ENCODE results near the gene PHACTR1.
"Not testable (repeated sequence)": the region's sequence is repeated elsewhere in the genome, so short reads cannot be mapped to it uniquely, and the experiment has no call there.

PHACTR1 gene

DNA sequence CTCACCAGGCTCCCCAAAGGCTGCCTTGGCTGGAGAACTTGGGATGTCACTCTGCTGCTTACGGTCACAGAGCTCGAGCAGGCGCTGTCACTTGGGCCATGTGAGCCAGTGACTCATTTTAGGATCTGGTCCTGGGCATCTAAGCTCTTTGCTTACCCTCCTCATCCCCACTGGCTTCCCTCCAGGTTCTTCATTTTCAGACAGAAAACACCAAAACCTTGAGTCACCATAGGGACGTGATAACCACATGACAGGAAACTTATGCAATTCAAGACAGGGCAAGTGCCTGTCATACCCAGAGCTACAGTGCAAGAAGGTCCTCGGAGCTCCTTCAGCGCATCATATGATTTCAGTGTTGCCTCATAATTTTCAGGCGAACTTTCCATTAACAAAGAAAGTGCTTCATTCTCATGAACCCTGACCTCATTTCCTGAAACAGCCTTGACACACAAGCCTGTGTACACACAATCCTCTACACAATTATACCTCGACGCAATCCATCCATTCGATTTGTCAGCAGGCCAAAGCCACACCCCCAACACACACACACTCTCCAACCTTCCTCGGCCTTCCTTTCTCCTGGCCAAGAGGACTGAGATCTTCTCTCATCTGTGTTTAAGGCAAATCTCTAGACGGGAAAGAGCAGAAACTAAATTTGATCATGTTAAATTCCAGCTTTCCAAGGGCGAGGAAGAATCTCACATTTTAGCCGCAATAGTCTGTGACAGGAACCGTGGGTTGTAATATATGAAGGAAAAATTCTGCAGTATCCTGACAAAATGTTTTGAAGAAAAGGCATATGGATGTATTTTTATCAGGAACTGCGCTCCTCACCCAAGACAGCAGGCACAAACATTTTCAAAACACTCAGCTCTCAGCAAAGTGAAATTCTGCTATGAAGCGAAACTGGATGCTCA lies 586.4 kb downstream of the PHACTR1 start:
- peak; percentile 59 for DNase-seq

DNA sequence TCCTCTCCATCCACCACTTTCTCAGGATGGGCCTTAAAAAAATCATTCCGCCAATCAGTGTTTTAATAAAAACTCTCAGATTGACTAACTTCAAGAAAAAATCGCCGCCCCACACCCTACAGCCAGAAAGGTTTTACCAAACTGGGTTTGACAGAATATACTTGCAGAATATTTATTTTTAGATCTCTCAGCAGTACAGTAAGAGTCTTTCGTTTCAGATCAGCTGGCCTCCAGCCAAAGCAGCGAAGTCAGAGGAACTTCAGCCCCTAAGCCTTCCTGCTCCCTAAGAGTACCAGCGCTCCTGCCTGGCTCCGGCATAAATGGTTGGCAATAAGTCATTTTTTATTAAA lies 587.1 kb downstream of the PHACTR1 start:
- peak; percentile 34 for DNase-seq

DNA sequence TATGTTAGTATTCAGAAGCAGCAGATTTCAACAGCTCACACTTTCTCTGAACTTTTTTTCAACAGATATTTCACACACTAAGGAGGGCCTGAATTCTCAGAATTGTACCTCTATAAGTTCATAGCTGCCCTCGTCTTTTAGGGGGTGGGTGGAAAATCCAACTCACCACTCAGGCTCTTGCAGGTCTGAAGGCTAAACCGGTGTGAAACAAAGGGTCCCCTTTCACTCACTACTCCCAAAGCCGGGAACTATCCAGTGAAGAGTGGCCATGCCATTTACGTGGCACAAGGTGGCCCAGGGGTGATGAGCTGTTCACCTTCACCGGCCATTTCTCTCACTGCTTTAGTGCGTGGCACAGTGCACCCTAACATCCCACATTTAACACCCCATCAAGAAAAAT lies 587.5 kb downstream of the PHACTR1 start:
- DNase-seq, result no peak

DNA sequence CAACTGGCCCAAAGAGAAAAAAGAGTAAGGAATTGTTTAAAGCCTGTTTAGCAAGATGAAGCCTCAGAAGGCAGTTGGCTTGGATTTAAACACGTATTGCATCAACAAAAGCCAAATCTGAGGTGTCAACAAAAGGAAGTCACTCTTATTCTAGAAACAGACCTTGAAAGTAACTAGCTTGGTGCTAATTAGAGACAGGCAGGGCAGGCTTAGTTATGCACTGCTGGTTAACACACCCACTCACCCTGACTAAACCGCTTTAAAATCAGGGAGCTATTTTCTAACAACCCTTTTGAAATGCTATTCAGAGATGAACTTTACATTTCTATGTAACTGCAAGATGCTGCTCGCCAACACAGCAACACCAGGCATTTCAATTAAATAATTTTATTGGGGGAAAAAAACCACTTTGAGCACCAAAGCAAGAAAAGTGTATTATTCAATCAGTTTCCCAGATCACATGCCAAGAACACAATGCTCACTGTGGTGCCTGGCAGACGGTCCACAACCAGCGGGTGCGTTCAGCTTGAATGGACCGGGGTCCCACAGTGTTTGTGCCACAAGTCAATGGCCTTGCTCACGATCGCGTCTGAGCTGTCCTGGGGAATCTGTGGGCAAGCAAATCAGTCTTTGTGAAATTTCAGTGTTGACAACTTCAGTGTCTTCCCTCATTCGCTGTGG lies 588.2 kb downstream of the PHACTR1 start:
- DNase-seq, result no peak

DNA sequence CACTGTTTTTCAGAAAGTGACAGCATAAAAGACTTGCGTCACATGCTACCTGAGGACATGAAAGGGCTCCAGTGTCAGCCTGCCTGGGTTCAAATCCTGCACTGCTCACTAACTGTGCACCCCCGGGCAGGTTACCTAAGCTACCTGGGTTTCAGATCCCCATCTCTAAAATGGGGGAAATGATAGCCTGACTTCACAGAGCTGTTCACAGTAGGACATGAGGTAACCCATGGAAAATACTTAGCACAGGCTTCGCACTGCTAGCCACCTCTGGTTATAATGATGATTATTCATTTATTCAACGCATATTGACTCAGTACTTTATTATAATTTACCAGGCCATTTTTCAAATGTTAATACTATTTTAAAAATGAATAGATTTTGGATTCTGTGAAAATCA lies 588.7 kb downstream of the PHACTR1 start:
- DNase-seq, result no peak

DNA sequence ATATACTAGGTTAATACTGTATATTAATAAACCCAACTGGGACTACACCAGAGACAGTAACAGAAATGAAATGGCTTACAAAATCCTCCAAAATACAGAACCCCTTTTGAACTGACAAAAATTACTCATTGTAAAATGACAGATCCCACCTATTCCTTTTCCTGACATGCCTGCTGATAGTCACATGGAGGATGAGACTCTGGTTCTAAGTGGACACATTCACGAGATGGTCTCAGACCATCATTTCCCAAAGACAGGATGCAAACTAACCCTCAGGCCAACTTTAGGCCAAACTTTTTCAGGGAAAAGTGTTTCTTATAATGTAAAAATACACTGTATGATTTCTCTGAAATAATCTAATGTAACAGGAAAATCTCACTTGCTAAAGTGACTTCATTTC lies 589.2 kb downstream of the PHACTR1 start:
- no peak for DNase-seq

DNA sequence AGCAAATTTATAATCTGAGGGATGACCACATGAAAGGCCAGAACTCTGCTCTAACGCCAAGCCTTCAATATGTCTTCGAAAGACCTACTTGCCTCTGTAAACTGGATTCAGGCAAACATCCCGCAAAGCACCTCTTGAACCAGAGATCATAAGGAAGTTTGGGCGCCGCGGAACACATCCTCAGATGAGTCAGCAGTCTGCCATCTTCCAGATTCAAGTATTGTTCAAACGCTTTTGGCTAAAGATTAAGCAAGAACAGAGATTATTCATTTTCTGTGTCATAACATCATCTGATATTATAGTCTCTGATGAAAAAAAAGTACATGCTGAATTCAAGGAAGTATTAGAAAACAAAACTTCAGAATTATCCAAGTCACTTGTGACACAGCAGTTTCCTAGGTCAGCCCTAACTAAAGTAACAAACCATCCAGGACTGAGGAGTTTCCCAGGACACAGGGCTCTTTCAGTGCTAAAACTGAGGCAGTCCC lies 591.0 kb downstream of the PHACTR1 start:
- no peak for DNase-seq

DNA sequence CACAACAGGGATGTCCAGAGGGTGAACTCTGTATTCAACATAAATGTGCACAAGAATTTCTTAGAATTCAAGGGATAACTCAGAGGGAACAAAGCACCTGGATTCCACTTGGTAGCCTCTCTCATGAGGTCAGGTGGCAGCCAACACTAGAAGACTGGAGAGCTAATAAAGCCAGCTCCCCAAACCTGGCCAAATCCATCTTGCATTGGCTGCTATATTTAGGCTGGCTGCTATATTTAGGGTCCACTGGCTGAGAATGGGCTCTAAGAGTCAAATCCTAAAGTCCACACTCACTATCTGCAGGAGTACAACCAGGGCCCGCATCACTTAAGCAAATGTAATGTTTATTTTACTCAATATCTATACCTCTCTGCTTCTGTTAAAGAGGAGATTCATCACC lies 591.8 kb downstream of the PHACTR1 start:
- no peak for DNase-seq

DNA sequence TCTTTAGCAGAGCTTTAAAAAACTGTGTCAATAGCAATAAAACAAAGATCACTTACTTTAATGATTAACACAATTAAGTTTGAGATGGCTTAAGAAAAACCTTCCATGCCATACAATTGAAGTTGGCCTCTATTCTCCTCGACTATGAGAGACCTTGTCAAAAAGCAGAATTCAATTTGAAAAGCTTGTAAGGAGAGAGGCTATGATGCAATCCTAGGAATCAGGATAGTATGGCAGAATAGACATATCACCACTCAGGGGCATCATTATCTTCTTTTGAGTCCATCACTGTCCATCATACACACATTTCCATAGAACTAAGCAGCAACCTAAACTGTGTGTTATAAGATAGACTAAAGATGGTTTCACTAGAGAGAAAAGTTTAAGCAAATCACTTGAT lies 594.6 kb downstream of the PHACTR1 start:
- DNase-seq, result no peak

DNA sequence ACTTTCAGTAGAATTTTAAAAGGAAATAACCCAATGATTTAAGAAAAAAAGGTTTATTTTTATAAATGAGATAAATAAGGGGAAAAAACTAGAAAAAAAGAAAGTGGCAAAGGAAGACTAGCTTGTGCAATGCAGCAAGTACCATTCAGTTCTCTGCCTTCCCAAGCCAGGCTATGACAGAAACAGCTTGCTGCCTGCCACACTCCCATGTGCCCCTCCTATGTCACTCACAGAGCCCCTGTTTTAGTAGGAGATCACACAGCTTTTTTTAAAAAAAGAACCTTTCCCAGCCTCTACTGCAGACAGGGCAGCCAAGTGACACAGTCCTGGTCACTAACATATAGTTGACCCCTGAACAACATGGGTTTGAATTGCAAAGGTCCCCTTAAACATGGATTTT lies 598.2 kb downstream of the PHACTR1 start:
- DNase-seq, result no peak

DNA sequence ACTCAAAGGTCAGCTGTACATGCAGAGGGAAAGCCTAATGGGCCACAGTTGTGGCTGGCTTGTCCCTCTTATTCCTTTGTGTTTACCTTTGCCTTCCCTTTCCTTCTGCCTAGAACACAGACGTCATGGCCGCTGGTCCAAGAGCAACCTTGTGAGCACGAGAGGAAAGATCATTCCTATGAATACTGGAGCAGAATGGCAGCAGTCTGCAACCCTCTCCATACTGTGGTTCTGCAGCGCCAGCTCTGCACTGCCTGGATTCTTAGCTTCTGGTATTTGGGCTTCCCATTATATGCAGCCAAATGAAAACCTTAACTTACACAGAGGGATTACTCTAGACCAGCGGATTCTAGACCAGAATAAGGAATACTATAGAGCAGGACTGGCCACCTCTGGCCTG lies 599.3 kb downstream of the PHACTR1 start:
- DNase-seq, result no peak

DNA sequence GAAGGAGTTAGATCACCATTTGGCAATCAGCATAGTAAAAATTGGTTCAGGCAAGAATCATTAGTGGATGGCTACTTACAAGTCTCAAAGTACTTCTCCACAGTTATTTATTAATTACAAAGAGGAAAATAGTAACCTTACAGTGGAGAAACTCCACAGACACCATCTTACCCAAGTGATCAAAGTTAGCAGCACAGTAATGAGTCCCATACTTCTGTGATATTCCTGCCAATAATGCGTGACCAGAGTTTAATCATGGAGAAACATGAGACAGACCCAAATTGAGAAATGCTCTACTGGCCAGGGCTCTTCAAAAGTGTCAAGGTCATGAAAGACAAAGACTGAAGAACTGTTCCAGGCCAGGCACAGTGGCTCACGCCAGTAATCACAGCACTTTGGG lies 602.3 kb downstream of the PHACTR1 start:
- DNase-seq, result no peak

DNA sequence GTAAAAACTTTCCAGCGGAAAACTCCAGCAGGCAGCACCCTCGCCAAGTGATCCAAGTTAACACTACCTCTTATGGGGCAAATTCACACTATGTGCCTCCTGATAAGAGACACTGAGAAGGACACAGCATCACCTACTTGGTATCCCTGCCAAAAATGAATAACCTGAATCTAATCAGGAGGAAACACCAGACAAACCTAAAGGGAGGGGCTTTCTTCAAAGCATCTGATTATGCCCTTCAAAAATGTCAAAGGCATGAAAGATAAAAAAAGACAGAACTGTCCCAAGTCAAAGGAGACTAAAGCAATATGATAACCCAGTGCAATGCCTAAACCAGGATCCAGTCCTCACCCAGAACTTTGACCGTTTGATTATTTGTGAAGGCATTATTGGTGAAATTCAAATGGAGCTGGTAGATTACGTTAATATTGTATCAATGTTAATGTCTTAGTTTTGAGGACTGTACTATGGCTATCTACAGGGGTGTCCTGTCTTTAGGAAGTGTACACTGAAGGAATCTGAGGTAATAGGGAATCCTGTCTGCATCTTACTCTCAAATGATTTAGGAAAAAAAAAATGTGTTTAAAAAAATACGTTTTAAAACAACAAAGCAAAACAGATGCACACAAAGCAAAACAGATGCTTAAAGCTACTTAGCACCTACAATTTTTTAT lies 603.5 kb downstream of the PHACTR1 start:
- no peak for DNase-seq

DNA sequence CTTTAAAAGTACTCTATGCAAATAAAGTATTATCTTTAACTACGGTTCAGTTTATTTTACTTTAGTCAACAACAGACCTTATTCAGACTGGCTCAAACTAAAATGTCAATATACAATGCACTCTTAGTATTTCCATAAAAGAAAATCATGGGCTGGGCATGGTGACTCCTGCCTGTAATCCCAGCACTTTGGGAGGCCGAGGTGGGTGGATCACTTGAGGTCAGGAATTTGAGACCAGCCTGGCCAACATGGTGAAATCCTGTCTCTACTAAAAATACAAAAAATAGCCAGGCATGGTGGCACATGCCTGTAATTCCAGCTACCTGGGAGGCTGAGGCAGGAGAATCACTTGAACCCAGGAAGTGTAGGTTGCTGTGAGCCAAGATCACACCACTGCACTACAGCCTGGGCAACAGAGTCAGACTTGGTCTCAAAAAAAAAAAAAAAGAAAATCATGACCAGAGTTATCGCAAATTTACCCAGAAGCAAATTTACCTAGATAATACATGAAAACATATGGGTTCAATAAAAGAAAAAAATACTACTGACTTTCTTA lies 609.5 kb downstream of the PHACTR1 start:
- not testable (repeated sequence) for DNase-seq

DNA sequence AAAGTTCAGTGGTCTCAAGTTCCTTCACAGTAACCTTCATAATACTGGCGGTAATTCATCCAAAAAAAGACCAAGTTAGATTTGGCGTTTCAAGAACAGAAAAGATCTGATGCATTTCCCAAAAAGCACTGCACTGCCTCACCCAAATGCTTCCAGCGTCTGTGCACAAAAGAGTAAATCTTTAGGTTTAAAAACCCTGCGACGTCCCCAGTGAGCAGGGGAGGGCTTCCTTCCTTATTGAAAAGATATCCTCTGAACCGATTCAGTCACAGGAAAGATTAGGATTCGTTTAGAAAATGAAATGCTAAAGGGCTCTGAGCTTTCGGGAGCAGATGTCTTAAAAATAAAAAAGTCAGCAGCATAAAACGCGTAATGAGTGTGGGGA lies 611.1 kb downstream of the PHACTR1 start:
- DNase-seq, result peak; percentile 23

DNA sequence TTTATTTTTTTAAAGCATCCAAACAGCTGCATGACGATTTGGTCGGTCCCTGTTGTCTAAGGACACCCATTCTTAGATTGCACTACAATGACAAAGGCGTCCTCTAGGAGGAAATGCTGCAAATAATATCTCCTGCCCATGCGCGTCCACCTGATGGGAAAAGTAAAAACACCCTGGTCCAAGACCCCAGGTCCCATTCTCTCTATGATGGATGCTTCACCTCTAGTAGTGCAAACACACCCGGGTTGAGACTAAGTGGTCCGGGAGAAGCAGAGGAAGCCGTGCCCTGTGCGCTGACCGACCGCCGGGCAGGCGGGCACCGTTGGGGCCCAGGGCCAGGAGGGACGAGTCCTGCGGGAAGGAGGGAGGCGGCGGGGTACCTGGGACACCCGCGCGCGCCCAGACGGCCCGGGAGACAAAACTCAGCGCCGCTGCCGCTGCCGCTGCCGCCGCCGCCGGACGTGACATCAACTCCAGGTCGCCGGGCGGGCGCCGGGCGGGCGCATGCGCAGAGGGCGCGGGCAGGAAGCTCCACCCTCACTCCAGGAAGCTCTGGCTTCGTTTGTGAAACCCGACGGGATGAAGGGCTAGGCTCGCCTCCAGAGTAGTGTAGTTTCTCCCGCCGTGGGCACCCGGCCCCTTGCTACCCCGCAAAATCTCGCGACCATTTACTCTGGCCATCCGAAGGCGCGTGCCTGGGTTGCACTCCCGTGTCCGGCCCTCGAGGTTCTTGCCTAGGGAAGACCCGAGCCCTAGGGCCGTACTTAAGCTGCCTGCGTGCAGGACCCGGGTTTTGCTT lies 611.7 kb downstream of the PHACTR1 start, which contains the start of gene TBC1D7:
Gene TBC1D7 (minus strand): TSS at position 462 of the 799 bp plus-strand sequence. CDS start 1,639 bp downstream, outside the sequence.
- DNase-seq, result peak; percentile 94

DNA sequence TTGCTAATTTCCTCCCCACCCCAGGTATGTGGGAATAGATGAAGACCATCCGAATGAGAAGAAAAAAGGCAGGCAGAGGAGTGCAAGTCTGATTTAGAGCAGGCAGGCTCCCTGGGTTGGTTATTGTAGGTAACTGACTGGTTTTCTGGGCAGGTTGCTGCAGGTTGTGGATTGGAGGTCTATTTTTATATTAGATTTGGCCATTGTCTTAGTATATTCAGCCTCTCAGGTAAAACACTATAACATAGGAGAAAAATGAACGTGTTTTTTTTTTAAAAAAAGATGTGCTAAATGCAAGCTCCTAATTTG lies 612.3 kb downstream of the PHACTR1 start:
- no peak for DNase-seq

DNA sequence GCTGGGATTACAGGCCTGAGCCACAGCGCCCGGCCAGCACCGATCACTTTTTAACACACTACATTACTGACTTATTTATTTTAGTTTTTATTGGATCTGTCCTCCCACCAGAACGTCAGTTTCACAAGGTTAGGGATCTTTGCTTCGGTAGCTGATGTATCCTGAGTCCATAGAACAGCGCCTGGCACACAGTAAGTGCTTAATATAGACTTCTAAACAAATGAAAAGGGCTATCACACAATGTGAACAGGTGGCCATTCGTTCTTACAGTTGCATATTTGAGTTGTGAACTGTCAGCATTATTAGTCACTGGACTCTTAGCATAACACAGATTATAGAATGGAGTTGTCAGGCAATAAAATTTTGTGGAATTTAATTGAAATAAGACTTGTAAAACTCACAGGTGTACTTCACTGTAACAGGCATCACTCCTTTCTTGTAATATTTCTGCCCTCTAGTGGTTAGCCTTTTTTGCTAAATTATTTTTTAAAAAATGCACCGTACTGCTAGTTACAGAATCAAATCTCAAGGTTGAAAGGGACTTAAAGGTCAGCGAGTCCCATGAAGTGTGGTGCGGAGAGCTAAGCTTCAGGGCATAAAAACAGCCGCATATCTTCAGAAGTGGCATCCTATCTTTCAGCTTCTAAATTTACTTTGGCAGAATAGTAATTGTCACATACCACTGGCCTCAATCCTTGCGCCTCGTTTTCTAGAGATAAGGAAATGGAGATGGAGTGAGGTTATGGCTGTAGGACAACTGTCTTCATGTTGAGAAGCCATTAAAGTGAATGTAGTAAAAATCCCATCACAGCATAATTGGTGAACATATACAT lies 615.2 kb downstream of the PHACTR1 start:
- peak; percentile 54 for DNase-seq

DNA sequence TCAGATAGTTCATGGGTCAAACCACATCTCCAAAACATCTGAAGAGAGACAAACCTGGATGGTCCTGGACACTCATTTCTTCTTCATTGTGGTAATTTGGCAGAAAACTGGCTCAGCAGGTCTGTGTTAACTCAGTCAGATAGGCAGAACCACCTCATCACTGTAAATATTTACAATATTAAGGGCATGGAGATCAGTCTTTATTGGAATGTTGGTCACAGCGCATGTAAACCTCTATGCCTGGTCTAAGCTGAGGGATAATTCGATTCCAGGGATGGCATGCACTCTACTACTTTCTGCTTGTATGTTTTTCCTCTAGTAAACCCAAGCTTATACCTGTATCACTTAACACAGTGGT lies 615.8 kb downstream of the PHACTR1 start:
- DNase-seq, result no peak

DNA sequence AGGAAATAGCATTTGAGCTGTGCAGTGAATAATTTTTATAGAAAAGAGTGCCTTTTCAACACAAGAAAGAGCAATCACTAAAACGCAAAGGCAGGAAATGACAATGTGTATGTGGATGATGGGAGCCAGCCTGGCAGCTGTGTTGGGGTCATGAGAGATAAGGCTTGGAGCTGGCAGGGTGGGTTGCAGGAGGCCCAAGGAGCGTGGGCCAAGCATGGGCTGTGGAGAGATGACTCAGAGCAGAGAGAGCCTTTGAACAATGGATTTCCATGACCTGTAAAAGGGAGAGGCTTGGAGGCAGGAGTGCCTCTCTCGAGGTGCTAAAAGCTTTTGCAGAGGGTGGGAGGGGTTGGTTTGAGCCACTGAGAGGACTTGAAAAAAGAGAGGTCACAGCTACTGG lies 618.4 kb downstream of the PHACTR1 start:
- DNase-seq, result no peak

DNA sequence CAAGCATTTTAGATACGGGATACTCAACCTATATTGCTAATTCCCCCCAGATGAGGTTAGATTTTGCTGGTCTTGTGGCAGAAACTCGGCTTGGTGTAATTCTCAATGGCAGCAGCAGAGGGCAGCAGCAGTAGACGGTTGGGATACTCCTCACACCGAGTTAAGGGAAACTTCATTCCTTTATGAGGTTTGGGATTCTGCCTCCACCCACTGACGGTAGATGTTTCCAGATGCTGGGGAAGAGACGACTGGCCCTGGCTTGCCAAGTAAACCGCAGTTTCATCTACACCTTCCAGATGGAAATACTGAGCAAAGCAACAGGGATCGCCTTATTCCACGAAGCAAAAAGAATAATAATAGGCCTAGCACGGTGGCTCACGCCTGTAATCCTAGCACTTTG lies 620.0 kb downstream of the PHACTR1 start:
- peak; percentile 70 for DNase-seq

DNA sequence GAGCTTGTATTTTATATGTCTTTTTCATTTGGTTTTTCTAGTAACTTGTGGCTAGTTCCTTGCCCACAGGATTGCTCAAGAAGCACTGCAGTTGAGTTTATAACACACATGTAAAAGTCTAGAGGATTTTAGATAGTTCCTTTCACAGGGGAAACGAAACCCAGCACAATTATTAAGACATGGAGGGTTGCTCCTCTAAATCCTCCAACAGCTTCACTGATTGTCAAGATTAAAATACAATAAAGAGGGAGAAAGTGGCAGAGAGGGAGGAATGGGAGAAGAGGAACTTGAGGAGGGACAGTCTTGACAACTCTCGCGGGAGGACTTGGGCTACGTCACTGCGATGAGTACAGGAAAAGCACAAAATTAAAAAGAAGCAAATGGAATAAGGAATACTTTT lies 621.5 kb downstream of the PHACTR1 start:
- no peak for DNase-seq

All from CD4-positive, alpha-beta T cell treated with Interleukin-21 for 1 hour (primary cell).